Activated CD8-positive, alpha-beta memory T cell treated with anti-CD3 and anti-CD28 coated beads for 4 hours (primary cell): ENCODE data around the gene ESYT1.
A peak's percentile ranks its signal among the peaks of the same experiment; 100 is the strongest.
"Not testable (repeated sequence)": the region's sequence is repeated elsewhere in the genome, so short reads cannot be mapped to it uniquely, and the experiment has no call there.

Experiments
- DNase-seq, 2 donors: peaks; one replicate each; pipeline ENCODE4 v3.0.0-alpha.2; 2020; ENCODE audit warnings: low read depth in 2 of 2

Gene ESYT1

GRCh38 chr12:56104109-56104814, 23.8 kb upstream of the ESYT1 start, which contains the start of gene PA2G4:
Gene PA2G4 (plus strand): TSS chr12:56104559. CDS start chr12:56104738, 179 bp downstream.
- peak; percentile 94 to 95 for DNase-seq

DNA sequence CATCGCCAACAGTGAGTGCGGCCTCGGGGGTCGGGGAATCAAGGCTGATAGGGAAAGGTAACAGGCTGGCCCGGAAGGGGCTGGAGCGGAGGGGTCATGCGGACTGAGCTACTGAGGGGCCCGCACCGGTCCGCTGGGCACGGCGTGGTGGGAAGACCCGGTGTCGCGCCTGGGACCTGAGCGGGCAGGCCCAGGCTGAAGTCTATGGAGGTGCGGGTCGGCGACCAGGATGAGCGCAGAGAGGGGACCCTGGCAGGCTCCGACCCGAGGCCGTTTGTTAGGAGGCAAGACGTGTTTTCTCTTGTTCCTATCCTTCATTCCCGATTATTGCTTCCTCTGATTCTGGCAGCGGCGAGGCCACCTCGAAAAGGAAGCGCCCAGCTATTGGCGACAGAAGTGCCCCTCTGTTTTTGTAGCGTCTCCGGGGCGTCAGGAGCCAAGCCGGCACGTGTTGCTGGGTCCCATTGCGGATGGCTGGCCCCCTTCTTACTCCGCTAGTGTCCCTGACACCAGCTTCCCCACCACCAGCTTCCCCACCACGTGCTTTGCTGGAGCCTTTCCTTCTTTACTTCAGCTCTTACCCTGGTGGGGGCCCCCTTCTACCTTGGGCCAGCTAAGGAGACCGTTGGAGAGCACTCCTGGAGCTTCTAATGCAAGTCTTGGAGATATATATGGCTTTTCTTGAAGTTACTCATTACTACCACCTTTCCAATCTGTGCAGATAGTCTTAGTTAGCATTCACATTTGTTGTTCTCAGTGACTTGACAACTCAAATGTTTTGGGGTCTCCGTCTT, 23.1 kb upstream of the ESYT1 start:
- no peak for DNase-seq

DNA sequence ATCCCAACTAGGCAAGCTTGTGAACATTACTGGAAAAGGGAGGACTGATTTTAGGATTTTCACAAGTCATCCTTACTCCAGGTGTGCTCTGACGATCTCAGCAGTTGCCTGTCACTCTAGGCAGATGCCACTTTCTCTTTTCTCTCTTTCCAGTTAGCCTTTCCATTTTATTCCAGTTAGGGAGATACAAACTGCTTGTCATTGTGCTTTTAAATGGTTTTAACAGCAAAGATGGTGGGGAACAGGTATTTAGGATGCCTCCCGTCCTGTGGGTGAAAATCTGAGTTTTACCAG, 22.5 kb upstream of the ESYT1 start:
- DNase-seq: no peak

GRCh38 chr12:56107242-56107641, 20.8 kb upstream of the ESYT1 start:
- no peak for DNase-seq

GRCh38 chr12:56110571-56110970, 17.5 kb upstream of the ESYT1 start:
- no peak for DNase-seq

DNA sequence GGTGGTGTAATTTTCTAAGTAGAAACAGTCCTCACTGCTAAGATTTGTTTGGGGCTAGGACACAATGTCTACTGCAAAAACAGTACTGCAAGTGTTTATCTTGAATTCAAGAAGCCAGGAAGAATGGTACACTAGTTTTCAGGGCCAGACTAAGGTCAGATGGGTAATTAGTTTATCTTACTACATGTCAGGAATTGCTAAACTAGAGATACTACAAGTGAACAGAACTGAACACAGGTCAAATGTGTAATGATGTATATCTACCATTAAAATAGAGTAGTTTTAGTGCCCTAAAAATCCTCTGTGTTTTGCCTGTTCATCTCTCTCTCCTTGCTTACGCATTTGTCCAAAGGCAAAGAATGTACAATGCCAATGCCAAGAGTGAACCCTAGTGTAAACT, 14.0 kb upstream of the ESYT1 start:
- DNase-seq: no peak

GRCh38 chr12:56115329-56115728, 12.7 kb upstream of the ESYT1 start:
- DNase-seq: no peak

DNA sequence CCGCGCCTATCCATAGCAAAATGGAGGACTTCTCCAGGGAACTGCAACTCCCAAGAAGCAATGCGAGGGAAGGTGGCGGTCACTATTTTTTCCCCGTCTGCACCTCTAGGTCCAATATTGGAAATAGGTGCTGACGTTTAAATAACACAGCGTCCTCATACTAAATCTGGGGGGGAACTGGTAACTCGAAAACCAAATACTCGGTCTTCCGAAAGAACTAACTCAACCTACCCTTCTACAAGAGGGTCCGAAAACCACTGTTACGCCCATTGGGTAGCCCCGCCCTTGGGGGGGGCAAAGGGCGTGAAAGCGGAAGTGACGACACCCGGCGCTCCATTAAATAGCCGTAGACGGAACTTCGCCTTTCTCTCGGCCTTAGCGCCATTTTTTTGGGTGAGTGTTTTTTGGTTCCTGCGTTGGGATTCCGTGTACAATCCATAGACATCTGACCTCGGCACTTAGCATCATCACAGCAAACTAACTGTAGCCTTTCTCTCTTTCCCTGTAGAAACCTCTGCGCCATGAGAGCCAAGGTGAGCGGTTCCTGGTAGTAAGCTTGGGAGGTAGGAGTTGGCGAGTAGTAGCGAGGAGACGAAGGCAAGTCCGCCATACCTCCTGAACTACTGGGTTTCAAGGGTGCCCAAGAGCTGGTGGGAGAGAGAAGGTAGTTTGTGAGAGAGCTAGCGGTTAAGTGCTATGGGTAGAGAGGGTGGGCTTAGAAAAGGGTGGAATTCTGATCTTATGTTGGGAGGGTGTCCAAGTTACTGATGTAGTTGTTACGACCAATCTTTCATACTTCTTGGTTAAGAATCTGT, 11.6 kb upstream of the ESYT1 start, which contains the start of gene RPL41:
Gene RPL41 (plus strand): TSS at position 367 of the 815 bp plus-strand sequence.
- DNase-seq: peak; percentile 87 to 92

GRCh38 chr12:56117082-56117706, 10.9 kb upstream of the ESYT1 start:
- DNase-seq: not testable (repeated sequence)

DNA sequence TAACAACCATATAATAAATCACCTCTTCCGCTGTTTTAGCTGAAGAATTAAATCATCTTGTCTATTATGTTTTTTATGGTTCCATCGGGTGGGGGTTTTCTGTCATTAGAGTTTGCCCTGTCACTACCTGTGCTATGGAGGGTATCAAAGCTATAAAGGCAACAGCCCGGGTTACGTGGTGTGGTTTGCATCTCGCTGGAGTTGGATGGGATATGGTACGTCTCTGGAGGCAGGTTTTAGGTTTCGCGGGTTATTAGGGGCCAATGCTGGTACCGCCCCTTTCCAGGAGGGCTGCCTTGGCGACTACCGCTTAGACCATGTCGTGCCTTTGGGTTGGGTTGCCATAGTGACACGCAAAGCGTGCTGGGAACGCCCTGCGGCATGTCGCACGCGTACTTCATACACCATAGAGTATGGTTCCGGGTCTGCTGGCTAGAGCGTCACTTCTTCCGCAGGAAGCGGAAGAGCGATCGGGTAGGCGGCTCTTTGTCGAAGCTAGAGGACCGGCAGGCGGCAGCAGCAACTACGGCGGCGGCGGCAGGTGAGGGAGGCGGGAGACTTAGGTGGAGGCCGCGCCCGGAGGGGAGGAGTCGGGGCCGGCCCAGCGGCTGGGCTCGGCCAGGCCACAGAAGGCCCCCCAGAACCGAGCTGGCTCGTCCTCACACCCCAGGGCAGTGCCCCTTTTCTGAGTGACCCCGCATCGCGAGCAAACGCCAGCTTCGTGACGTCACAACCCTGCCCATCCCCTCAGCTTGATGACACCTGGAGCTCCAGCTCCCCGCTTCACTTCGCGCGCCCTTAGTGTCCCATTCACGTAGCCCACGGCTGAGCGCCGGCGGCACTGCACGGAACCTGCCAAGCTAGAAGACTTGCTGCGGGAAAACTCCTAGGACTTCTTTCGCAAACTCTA, 10.0 kb upstream of the ESYT1 start, which contains the start of gene ZC3H10:
Gene ZC3H10 (plus strand): TSS at position 489 of the 910 bp plus-strand sequence. CDS start 2,297 bp downstream, outside the sequence.
- DNase-seq: peak; percentile 94 to 98

GRCh38 chr12:56118688-56119357, 9.2 kb upstream of the ESYT1 start:
- DNase-seq: no peak

DNA sequence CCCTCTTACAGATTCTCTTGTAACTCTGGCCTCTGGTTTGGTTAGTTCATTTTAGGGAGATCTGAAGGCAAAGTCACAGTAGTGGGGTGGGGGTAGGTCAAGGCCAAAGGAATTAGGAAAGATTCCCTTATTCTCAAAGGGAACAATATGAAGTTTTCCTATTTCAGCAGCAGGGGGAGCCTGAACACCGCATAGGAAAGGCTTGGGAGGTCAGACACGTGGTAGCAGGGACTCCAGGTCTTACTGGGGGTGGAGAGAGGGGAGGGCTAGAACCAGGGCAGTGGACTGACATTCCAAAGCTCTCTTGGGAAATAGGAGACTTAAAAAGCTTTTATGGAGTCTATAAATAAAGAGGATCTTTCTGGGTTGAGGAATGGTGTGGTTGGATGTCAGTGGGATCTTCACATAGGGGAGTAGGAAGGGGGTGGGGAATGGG, 8.7 kb upstream of the ESYT1 start:
- peak in 1 of 2 donors; percentile 30 for DNase-seq

DNA sequence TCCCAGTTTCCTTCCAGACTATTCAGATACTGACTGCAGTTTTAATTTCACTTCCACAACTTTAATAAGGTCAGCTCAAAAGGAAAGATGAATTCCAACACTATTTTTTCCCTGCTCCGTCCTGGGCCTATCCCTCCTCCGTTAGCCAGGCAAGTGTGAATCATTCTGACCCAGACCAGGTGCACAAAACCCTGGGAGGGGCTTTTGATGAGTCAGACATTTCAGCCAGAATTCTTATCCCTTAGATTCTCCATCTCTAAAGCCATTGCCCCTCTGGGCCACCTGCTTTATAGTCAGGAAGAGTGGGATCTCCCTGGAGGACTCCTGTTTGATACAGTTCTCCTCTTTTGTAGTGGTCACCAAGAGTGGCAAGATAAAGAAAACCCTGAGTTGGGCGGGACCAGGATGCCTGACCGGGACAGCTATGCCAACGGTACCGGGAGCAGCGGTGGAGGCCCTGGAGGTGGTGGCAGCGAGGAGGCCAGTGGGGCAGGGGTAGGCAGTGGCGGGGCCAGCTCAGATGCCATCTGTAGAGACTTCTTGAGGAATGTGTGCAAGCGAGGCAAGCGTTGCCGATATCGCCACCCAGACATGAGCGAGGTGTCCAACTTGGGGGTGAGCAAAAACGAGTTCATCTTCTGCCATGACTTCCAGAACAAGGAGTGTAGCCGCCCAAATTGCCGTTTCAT, 7.8 kb upstream of the ESYT1 start:
- DNase-seq: no peak

- DNase-seq: no peak
Observed at GRCh38 chr12:56121204-56121870, 6.7 kb upstream of the ESYT1 start.

- DNase-seq: no peak
Observed at GRCh38 chr12:56122637-56123036, 5.4 kb upstream of the ESYT1 start.

- DNase-seq: no peak
Observed at GRCh38 chr12:56124133-56124532, 3.9 kb upstream of the ESYT1 start.

DNA sequence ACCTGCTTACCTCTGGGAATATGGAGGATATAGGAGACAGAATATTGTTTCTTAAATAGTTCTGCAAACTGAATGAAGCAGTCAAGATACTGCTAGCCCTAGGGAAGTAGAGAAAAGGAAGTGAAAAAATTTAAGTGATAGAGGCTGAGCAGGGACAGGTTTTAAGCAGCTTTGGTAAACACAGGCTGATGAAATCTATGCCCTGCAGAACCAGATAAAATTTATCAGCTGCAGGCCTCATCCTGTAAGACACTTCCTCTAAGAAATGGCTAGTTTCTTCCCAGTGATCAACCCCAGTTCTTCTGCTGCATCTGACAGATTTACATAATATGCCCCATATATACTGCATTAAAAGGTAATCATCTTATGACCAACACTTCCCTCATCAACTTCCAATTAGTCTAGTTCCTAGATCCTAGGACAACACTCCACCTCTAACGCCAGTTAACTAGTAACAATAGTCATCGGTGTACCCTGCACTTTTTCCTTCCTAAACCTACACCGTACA, 1.3 kb upstream of the ESYT1 start:
- DNase-seq: no peak

GRCh38 chr12:56127485-56127887, 581 bp upstream of the ESYT1 start:
- no peak for DNase-seq
